Large intestine (tissue), 3 donors: ENCODE results near the gene CTNNA2. TPM values are rescaled to one million over a fixed set of nuclear protein-coding genes. Genes with fewer than 3 reads are reported as not detected.

Experiments used
- DNase-seq, 2 donors: peaks; one replicate each; pipeline versions ENCODE4 v3.0.0 to v3.0.0-alpha.2; 2013
- H3K27ac ChIP-seq: one replicate; pipeline ENCODE4 v1.5.1; 2013; ENCODE audit warnings: low read length
- H3K27me3 ChIP-seq: 2 replicates; pipeline ENCODE4 v1.6.1; 2013; ENCODE audit warnings: low read length; ENCODE audit not compliant: control insufficient read depth, insufficient read depth
- H3K36me3 ChIP-seq: 2 replicates; pipeline ENCODE4 v1.6.1; 2013; ENCODE audit warnings: low read length; ENCODE audit not compliant: control insufficient read depth, insufficient read depth
- H3K4me1 ChIP-seq: one replicate; pipeline ENCODE4 v1.6.1; 2013; ENCODE audit warnings: low read length; ENCODE audit not compliant: control insufficient read depth, insufficient read depth
- H3K4me3 ChIP-seq: one replicate; pipeline ENCODE4 v1.5.1; 2013; ENCODE audit warnings: low read length
- H3K9me3 ChIP-seq: one replicate; pipeline ENCODE4 v1.6.1; 2013; ENCODE audit warnings: mild to moderate bottlenecking, low read depth, low read length, moderate library complexity; ENCODE audit not compliant: control insufficient read depth
- WGBS: methylation state at CpG from one replicate; pipeline ENCODE4 v1.1.5; 2013; ENCODE audit warnings: low lambda C conversion rate; ENCODE audit not compliant: insufficient coverage; 5-methylcytosine and 5-hydroxymethylcytosine counted together
- polyA plus RNA-seq: library from polyadenylated mRNA; unstranded; fragments of 120-200 nt; gene quantifications from one replicate; pipeline ENCODE4 v1.2.1, GENCODE V29; 2013

Gene CTNNA2
- polyA plus RNA-seq, 1 donor, result 7.5 TPM

DNA sequence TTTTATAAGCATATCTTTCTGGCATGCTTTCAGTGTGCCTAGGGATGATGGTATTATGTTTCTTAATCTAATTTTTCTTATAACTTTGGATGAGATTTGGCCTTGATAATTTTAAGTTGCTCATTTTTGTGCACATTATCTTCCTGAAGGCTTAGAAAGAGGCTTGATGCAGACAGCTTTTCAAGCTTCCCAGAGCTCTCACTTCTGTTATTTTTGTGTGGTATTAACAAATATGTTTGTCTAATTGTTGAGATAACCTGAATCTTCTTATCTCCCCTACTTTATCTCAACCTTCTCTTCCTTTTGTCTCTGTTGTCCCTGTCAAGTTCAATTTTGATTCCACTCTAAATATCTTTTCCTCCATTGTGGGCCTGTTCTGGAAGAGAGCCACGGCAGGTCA is 904.9 kb downstream of the CTNNA2 start:
- WGBS, result 100% methylated on average over 1 of the region's 1 CpG
- Histone ChIP-seq H3K9me3 (no peaks in the 10 kb centered on the region), H3K4me1 (no peaks in the 10 kb centered on the region), H3K27ac (no peak overlapping the region), H3K4me3 (no peak overlapping the region), H3K36me3 (no peaks in the 10 kb centered on the region), H3K27me3 (no peaks in the 10 kb centered on the region)
- DNase-seq, result no peak

GRCh38 chr2:80420530-80421208 is 907.8 kb downstream of the CTNNA2 start:
- H3K27me3 ChIP-seq, result no peaks in the 10 kb centered on the region

DNA sequence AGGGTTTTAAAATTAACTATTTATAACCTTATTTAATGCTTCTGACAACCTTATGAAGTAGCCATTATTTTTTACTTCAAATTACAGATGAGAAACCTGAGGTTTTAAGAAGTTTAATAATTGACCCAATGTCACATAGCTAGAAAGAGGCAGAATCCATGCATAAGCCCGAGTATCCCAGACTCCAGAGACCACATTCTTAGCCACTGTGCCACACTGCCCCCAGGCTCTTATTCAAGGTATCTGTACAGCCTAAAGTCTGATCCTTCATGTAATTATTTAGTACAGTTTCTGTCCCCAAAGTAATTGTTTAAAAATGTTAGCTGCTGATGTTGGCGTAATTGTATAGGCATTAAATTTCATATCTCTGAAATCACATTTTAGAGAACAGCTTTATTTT is 916.4 kb downstream of the CTNNA2 start:
- H3K4me3 ChIP-seq, result no peak overlapping the region
- H3K36me3 ChIP-seq, result no peaks in the 10 kb centered on the region
- H3K9me3 ChIP-seq, result no peaks in the 10 kb centered on the region
- no CpG with 5 or more reads among the region's 2 CpGs for WGBS
- H3K27ac ChIP-seq, result no peak overlapping the region
- no peak for DNase-seq
- no peaks in the 10 kb centered on the region for H3K27me3 ChIP-seq
- no peaks in the 10 kb centered on the region for H3K4me1 ChIP-seq

More at GRCh38 chr2:80420530-80421208, 907.8 kb downstream of the CTNNA2 start:
- 83% methylated on average over 3 of the region's 6 CpGs for WGBS
- Histone ChIP-seq H3K27ac (no peak overlapping the region), H3K36me3 (no peaks in the 10 kb centered on the region), H3K4me1 (no peaks in the 10 kb centered on the region), H3K4me3 (no peak overlapping the region), H3K9me3 (no peaks in the 10 kb centered on the region)
- DNase-seq, result no peak

GRCh38 chr2:80437959-80438358 is 925.1 kb downstream of the CTNNA2 start:
- Histone ChIP-seq H3K36me3 (no peaks in the 10 kb centered on the region), H3K4me1 (no peaks in the 10 kb centered on the region), H3K9me3 (no peaks in the 10 kb centered on the region), H3K4me3 (no peak overlapping the region), H3K27me3 (no peaks in the 10 kb centered on the region), H3K27ac (no peak overlapping the region)
- WGBS, result 100% methylated on average over 2 of the region's 5 CpGs
- DNase-seq, result no peak

DNA sequence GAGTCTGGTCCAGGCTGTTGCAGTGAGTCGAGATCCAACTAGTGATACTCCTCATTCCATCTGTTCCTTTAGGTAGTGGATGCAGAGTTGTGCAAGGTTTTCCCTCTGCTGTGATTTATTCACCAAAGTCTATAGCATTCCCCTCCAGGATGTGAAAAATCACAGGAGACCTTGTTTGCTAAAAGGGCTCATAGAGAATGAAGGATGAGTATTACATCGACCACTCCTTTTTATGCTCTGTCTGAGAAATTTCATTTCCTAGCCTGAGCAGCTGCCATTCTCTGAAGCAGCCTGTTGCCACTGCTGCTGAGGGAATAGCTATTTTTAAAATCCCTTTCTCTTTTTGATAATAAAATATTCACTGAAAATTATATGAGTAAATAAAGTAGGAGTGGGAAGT is 925.8 kb downstream of the CTNNA2 start:
- Histone ChIP-seq H3K9me3 (no peaks in the 10 kb centered on the region), H3K4me1 (no peaks in the 10 kb centered on the region), H3K36me3 (no peaks in the 10 kb centered on the region), H3K27ac (no peak overlapping the region), H3K4me3 (no peak overlapping the region), H3K27me3 (no peaks in the 10 kb centered on the region)
- 40% methylated on average over 1 of the region's 2 CpGs for WGBS
- no peak for DNase-seq

- no peaks in the 10 kb centered on the region for H3K4me1 ChIP-seq
- no peaks in the 10 kb centered on the region for H3K36me3 ChIP-seq
- H3K27ac ChIP-seq, result no peak overlapping the region
- no CpG with 5 or more reads among the region's 7 CpGs for WGBS
- DNase-seq, result no peak
- no peak overlapping the region for H3K4me3 ChIP-seq
- H3K9me3 ChIP-seq, result no peaks in the 10 kb centered on the region
- no peaks in the 10 kb centered on the region for H3K27me3 ChIP-seq
These were observed 941.8 kb downstream of the CTNNA2 start for GRCh38 chr2:80454628-80455027.

GRCh38 chr2:80459028-80459427 is 946.2 kb downstream of the CTNNA2 start:
- H3K36me3 ChIP-seq, result no peaks in the 10 kb centered on the region
- WGBS, result 80% methylated on average over 2 of the region's 5 CpGs
- DNase-seq, result no peak
- no peaks in the 10 kb centered on the region for H3K9me3 ChIP-seq
- no peak overlapping the region for H3K27ac ChIP-seq
- H3K27me3 ChIP-seq, result no peaks in the 10 kb centered on the region
- no peaks in the 10 kb centered on the region for H3K4me1 ChIP-seq
- no peak overlapping the region for H3K4me3 ChIP-seq

DNA sequence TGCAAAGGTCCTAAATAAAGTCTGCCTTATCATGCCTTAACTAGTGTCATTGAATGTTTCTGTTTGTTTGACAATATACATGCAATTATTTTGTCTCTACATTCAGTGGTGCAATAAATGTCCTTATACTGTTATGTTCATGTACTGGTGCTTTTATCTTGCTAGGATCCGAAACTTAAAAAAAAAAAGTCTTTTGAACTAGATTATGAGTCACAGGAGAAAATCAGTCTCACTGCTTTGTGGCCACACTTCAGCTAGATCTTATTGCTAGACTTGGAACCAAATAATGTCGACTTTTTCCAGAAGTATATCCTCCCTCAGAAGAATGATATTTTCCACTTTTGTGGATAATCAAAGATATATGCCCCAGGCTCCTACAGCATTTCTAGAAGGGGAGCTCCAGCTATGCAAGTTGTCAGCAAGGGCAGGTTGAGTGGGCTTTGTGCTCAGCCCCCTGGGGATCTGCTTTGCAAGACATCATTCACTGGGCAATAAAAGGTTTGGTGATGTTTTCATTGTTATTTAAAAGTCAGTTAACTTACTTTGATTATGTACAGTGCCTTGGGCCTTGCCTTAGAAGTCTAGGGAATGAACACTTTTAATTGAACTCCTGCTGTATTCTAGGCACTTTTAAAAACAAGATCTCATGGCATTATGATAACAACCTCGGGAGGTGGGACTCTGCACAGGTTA is 948.8 kb downstream of the CTNNA2 start:
- DNase-seq, result no peak
- H3K36me3 ChIP-seq, result no peaks in the 10 kb centered on the region
- no peaks in the 10 kb centered on the region for H3K4me1 ChIP-seq
- H3K27ac ChIP-seq, result no peak overlapping the region
- 56% methylated on average over 1 of the region's 3 CpGs for WGBS
- H3K4me3 ChIP-seq, result no peak overlapping the region
- H3K27me3 ChIP-seq, result no peaks in the 10 kb centered on the region
- no peaks in the 10 kb centered on the region for H3K9me3 ChIP-seq

DNA sequence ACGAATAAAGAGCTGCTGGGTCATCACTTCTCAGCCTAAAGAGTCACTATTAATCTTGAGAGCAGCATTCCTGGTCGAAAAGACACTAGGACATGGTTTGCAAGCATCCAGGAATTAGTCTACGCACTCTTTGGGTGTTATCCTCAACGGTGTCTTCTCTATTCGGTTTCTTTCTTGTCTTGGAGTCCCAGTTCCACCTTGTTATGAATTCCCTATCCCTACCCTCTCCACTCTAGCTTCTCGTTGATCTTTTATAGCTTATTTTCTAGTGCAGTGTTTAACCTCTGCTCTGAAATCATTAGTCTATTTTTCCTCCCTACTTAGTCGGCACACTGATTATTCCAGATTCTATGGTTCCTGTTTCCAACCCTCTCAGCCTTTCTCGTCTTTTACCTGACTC is 949.8 kb downstream of the CTNNA2 start:
- Histone ChIP-seq H3K27me3 (no peaks in the 10 kb centered on the region), H3K36me3 (no peaks in the 10 kb centered on the region), H3K27ac (no peak overlapping the region), H3K4me3 (no peak overlapping the region), H3K4me1 (no peaks in the 10 kb centered on the region), H3K9me3 (no peaks in the 10 kb centered on the region)
- no peak for DNase-seq
- WGBS, result 91% methylated on average over 4 of the region's 8 CpGs

GRCh38 chr2:80464275-80464674 is 951.4 kb downstream of the CTNNA2 start:
- DNase-seq, result no peak
- no peaks in the 10 kb centered on the region for H3K4me1 ChIP-seq
- no CpG with 5 or more reads among the region's 1 CpG for WGBS
- no peaks in the 10 kb centered on the region for H3K9me3 ChIP-seq
- H3K36me3 ChIP-seq, result no peaks in the 10 kb centered on the region
- H3K4me3 ChIP-seq, result no peak overlapping the region
- no peak overlapping the region for H3K27ac ChIP-seq
- no peaks in the 10 kb centered on the region for H3K27me3 ChIP-seq
